HT1080 (cell line): ENCODE results near the gene PSMA8. TPM values are rescaled to one million over a fixed set of nuclear protein-coding genes. Genes with fewer than 3 reads are reported as not detected.
"Not testable (repeated sequence)": the region's sequence is repeated elsewhere in the genome, so short reads cannot be mapped to it uniquely, and the experiment has no call there.

Experiments
- DNase-seq: peaks from one replicate; pipeline ENCODE4 v3.0.0-alpha.2; 2015; ENCODE audit warnings: low read depth
- total RNA-seq: library from RNA; depleted of rRNA; stranded (reverse); fragments of >200 nt; shearing (Covaris generic); gene quantifications from 2 replicates; pipeline ENCODE4 v1.2.3, GENCODE V29; 2014; rRNA removed

The PSMA8 gene
- total RNA-seq, 1 experiment from 2014 or later, result not detected

DNA sequence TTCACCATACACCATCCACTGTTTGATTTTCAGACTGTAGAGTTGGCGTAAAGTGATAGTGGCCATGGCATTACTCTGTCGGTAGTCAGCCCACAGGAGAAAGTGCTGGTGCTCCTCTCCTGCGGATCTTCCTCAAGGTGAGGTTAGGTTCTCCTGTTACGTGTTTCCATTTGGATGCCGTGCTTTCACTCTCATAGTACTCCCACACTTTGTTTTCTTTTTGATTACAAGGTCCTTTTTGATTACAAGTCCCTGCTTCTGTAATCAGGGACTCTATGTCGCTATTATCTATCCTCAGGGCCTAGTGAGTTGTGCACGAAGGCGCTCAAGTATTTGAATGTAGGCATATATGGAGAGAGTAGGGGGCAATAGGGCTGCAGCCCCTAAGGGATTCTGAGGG, 96.8 kb downstream of the PSMA8 start:
- DNase-seq, result no peak

DNA sequence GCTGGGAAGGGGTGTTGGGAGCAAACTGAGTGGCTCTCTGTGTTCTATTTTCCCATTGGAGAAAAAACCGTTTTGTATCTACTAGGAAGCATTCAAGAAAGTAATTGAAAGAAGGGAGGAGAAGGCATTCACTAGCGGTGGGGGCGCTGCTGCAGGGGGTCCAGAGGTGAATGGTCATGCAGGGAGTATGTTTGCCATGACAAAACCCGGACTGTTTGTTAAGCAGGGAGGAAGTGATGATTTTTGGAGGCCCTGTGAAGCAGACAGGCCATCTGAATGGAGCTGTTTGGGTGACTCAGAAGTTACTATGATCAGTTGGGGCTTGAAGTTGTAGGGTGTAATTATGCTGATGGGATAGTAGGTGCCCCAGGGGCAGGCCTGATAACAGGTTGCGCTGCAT, 99.5 kb downstream of the PSMA8 start:
- DNase-seq, result peak; percentile 6

DNA sequence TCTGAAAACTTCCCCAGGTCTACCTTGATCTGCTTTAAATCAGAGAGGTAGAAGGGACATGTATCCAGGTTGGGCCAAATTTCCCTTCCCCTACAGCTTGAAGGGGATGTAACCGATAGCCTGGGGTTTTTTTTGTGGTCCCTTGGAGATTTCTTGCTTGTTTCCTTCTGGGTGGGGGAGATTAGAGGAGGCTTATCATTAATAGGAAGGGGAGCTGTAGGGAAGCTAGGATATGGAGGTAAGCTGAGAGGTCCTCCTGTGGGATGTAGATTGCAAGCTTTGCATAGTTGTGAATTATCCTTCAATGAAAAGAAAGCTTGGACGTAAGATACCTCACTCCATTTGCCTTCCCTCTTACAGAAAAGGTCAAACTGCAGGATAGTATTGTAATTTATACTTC, 103.7 kb downstream of the PSMA8 start:
- not testable (repeated sequence) for DNase-seq

DNA sequence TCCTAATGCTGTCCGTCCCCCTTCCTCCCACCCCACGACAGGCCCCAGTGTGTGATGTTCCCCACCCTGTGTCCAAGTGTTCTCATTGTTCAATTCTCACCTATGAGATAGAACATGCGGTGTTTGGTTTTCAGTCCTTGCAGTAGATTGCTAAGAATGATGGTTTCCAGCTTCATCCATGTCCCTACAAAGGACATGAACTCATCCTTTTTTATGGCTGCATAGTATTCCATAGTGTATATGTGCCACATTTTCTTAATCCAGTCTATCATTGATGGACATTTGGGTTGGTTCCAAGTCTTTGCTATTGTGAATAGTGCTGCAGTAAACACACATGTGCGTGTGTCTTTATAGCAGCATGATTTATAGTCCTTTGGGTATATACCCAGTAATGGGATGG, 105.0 kb downstream of the PSMA8 start:
- not testable (repeated sequence) for DNase-seq

DNA sequence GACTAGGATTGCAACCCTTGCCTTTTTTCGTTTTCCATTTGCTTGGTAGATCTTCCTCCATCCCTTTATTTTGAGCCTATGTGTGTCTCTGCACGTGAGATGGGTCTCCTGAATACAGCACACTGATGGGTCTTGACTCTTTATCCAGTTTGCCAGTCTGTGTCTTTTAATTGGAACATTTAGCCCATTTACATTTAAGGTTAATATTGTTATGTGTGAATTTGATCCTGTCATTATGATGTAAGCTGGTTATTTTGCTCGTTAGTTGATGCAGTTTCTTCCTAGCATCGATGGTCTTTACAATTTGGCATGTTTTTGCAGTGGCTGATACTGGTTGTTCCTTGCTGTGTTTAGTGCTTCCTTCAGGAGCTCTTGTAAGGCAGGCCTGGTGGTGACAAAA, 108.7 kb downstream of the PSMA8 start:
- DNase-seq, result not testable (repeated sequence)

Other genes with a start within 250 kb of the PSMA8 start
- 84.3 and 108 TPM in 2 replicates for gene SS18, start 43.3 kb upstream of the PSMA8 start, total RNA-seq
- 4.7 and 4.8 TPM in 2 replicates for gene TAF4B, start 92.6 kb downstream of the PSMA8 start, total RNA-seq